HepG2 (cell line): ENCODE data around the gene CAPS2. TPM values are rescaled to one million over a fixed set of nuclear protein-coding genes. Genes with fewer than 3 reads are reported as not detected.

Experiments used
- ATF7-NPFF ChIP-seq: sonication (generic); formaldehyde crosslinking; IDR thresholded peaks from 2 replicates; pipeline ENCODE4 v1.8.1; 2023; ENCODE audit warnings: mild to moderate bottlenecking, low read depth, missing genetic modification reagents, moderate library complexity
- FOSL1 ChIP-seq: sonication (generic); formaldehyde crosslinking; IDR thresholded peaks from 2 replicates; pipeline ENCODE4 v1.9.0; 2021; ENCODE audit warnings: missing genetic modification reagents, borderline replicate concordance
- FOXK1 ChIP-seq: sonication (generic); formaldehyde crosslinking; IDR thresholded peaks from 2 replicates; pipeline ENCODE4 v1.4.0; 2020; ENCODE audit warnings: low read depth, missing genetic modification reagents, borderline replicate concordance
- GATA4 ChIP-seq: sonication (generic); IDR thresholded peaks from 2 replicates; pipeline ENCODE4 v1.6.1; 2016; ENCODE audit warnings: antibody characterized with exemption, low read depth, borderline replicate concordance
- MED8 ChIP-seq: sonication (generic); formaldehyde crosslinking; IDR thresholded peaks from 2 replicates; pipeline ENCODE4 v1.8.1; 2023; ENCODE audit warnings: mild to moderate bottlenecking, missing genetic modification reagents; ENCODE audit not compliant: insufficient replicate concordance
- MEF2D ChIP-seq: sonication (generic); formaldehyde crosslinking; IDR thresholded peaks from 2 replicates; pipeline ENCODE4 v1.5.1; 2020; ENCODE audit warnings: mild to moderate bottlenecking, missing genetic modification reagents
- MIER3 ChIP-seq: IDR thresholded peaks from 2 replicates; pipeline ENCODE4 v1.6.1; 2016; ENCODE audit warnings: missing compliant biosample characterization, borderline replicate concordance
- NFYB ChIP-seq: sonication (generic); formaldehyde crosslinking; IDR thresholded peaks from 2 replicates; pipeline ENCODE4 v1.4.0; 2020; ENCODE audit warnings: missing genetic modification reagents
- PHB2 ChIP-seq: fragments of 450-650 bp; IDR thresholded peaks from 2 replicates; pipeline ENCODE4 v1.6.1; 2018; ENCODE audit not compliant: partially characterized antibody
- PHF21A ChIP-seq: sonication (generic); formaldehyde crosslinking; IDR thresholded peaks from 2 replicates; pipeline ENCODE4 v1.5.0; 2020; ENCODE audit warnings: mild to moderate bottlenecking, missing genetic modification reagents
- POLR2AphosphoS2 ChIP-seq: IDR thresholded peaks from 2 replicates; pipeline ENCODE4 v1.6.1; 2011; ENCODE audit warnings: low read depth, low read length, improper control_type of control experiment
- RBAK ChIP-seq: sonication (generic); formaldehyde crosslinking; IDR thresholded peaks from 2 replicates; pipeline ENCODE4 v1.5.1; 2020; ENCODE audit warnings: mild to moderate bottlenecking, missing genetic modification reagents
- RCOR2 ChIP-seq: IDR thresholded peaks from 2 replicates; pipeline ENCODE4 v1.6.1; 2016; ENCODE audit warnings: missing biosample characterization, missing genetic modification reagents
- SAP130 ChIP-seq: IDR thresholded peaks from 2 replicates; pipeline ENCODE4 v1.6.1; 2016; ENCODE audit warnings: low read depth
- SP1 ChIP-seq, 2 experiments: fragments of 450-650 bp in 1 of 2; sonication (generic) in 1 of 2; formaldehyde crosslinking in 1 of 2; IDR thresholded peaks; 2 replicates each; pipeline versions ENCODE4 v1.4.0 to v1.6.1; 2016 to 2020; ENCODE audit warnings: missing genetic modification reagents in 1 of 2
- THAP7 ChIP-seq: sonication (generic); formaldehyde crosslinking; IDR thresholded peaks from 2 replicates; pipeline ENCODE4 v1.8.1; 2023; ENCODE audit warnings: mild to moderate bottlenecking, missing genetic modification reagents
- YEATS2 ChIP-seq: sonication (generic); formaldehyde crosslinking; IDR thresholded peaks from 2 replicates; pipeline ENCODE4 v1.4.0; 2020; ENCODE audit warnings: missing genetic modification reagents, borderline replicate concordance
- ZMYM4 ChIP-seq: sonication (generic); formaldehyde crosslinking; IDR thresholded peaks from 2 replicates; pipeline ENCODE4 v1.8.1; 2023; ENCODE audit warnings: mild to moderate bottlenecking, missing genetic modification reagents
- ZNF768 ChIP-seq: sonication (generic); formaldehyde crosslinking; IDR thresholded peaks from 2 replicates; pipeline ENCODE4 v1.4.0; 2020; ENCODE audit warnings: missing genetic modification reagents
- polyA plus RNA-seq, 8 experiments: library from polyadenylated mRNA; depleted of rRNA in 3 of 8; stranded (reverse) in 7 of 8; unstranded in 1 of 8; fragments of >200 nt; fragmentation: Illumina TruSeq in 4 of 8; extraction: Trizol in 4 of 8; gene quantifications; 2 replicates each; pipeline versions ENCODE4 v1.2.1 to v1.2.3, GENCODE V29; 2011 to 2016; ENCODE audit warnings: low read depth in 4 of 8, missing spikeins in 1 of 8, mixed read lengths in 1 of 8; ENCODE audit not compliant: insufficient read depth in 1 of 8
- total RNA-seq, 5 experiments: library from RNA; depleted of rRNA; stranded (reverse); fragments of >200 nt; fragmentation: Illumina TruSeq; extraction: Trizol; gene quantifications; 2 replicates each; pipeline ENCODE4 v1.2.3, GENCODE V29; 2016; ENCODE audit warnings: low read depth in 1 of 5
- TF ChIP-seq, protein P1 (sequence below): sonication (generic); formaldehyde crosslinking; IDR thresholded peaks from 2 replicates; pipeline ENCODE4 v1.5.1; 2020; ENCODE audit warnings: mild to moderate bottlenecking, missing genetic modification reagents, moderate library complexity
- TF ChIP-seq, protein P2 (sequence below): sonication (generic); formaldehyde crosslinking; IDR thresholded peaks from 2 replicates; pipeline ENCODE4 v1.4.0; 2020; ENCODE audit warnings: missing genetic modification reagents

The CAPS2 gene
- total and polyA plus RNA-seq, 2 of the 13 experiments (the other 11 are each of a cell fraction or from before 2014, with no cell fraction given): 0.11 TPM; not detected in 1

- TF ChIP-seq MEF2D (CRISPR knock-in tag) (0 out of 2 replicates have a peak, but pooled peaks have one; percentile 40), PHB2 (no peak), MIER3 (CRISPR knock-in tag) (peak; percentile 24; the same call in 1 of the 2 replicates), MED8 (CRISPR knock-in tag) (no peak), NFYB (CRISPR knock-in tag) (no peak), SP1 (IDR thresholded peaks at IDR 0.05) (no peak), SP1 (CRISPR knock-in tag; IDR thresholded peaks at IDR 0.05) (no peak), THAP7 (CRISPR knock-in tag) (no peak), RCOR2 (CRISPR knock-in tag) (no peak), PHF21A (CRISPR knock-in tag) (no peak), YEATS2 (CRISPR knock-in tag) (no peak), POLR2AphosphoS2 (no peak), RBAK (CRISPR knock-in tag) (no peak), ZMYM4 (CRISPR knock-in tag) (peak; percentile 50), ZNF768 (CRISPR knock-in tag) (peak; percentile 27; the same call in 1 of the 2 replicates), FOXK1 (CRISPR knock-in tag) (no peak), ATF7-NPFF (CRISPR knock-in tag) (no peak), SAP130 (no peak), GATA4 (no peak), FOSL1 (CRISPR knock-in tag) (no peak)
- TF ChIP-seq, protein P1, sequence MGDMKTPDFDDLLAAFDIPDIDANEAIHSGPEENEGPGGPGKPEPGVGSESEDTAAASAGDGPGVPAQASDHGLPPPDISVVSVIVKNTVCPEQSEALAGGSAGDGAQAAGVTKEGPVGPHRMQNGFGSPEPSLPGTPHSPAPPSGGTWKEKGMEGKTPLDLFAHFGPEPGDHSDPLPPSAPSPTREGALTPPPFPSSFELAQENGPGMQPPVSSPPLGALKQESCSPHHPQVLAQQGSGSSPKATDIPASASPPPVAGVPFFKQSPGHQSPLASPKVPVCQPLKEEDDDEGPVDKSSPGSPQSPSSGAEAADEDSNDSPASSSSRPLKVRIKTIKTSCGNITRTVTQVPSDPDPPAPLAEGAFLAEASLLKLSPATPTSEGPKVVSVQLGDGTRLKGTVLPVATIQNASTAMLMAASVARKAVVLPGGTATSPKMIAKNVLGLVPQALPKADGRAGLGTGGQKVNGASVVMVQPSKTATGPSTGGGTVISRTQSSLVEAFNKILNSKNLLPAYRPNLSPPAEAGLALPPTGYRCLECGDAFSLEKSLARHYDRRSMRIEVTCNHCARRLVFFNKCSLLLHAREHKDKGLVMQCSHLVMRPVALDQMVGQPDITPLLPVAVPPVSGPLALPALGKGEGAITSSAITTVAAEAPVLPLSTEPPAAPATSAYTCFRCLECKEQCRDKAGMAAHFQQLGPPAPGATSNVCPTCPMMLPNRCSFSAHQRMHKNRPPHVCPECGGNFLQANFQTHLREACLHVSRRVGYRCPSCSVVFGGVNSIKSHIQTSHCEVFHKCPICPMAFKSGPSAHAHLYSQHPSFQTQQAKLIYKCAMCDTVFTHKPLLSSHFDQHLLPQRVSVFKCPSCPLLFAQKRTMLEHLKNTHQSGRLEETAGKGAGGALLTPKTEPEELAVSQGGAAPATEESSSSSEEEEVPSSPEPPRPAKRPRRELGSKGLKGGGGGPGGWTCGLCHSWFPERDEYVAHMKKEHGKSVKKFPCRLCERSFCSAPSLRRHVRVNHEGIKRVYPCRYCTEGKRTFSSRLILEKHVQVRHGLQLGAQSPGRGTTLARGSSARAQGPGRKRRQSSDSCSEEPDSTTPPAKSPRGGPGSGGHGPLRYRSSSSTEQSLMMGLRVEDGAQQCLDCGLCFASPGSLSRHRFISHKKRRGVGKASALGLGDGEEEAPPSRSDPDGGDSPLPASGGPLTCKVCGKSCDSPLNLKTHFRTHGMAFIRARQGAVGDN (CRISPR knock-in tag): peak; percentile 13; the same call in 1 of the 2 replicates
- TF ChIP-seq, protein P2, sequence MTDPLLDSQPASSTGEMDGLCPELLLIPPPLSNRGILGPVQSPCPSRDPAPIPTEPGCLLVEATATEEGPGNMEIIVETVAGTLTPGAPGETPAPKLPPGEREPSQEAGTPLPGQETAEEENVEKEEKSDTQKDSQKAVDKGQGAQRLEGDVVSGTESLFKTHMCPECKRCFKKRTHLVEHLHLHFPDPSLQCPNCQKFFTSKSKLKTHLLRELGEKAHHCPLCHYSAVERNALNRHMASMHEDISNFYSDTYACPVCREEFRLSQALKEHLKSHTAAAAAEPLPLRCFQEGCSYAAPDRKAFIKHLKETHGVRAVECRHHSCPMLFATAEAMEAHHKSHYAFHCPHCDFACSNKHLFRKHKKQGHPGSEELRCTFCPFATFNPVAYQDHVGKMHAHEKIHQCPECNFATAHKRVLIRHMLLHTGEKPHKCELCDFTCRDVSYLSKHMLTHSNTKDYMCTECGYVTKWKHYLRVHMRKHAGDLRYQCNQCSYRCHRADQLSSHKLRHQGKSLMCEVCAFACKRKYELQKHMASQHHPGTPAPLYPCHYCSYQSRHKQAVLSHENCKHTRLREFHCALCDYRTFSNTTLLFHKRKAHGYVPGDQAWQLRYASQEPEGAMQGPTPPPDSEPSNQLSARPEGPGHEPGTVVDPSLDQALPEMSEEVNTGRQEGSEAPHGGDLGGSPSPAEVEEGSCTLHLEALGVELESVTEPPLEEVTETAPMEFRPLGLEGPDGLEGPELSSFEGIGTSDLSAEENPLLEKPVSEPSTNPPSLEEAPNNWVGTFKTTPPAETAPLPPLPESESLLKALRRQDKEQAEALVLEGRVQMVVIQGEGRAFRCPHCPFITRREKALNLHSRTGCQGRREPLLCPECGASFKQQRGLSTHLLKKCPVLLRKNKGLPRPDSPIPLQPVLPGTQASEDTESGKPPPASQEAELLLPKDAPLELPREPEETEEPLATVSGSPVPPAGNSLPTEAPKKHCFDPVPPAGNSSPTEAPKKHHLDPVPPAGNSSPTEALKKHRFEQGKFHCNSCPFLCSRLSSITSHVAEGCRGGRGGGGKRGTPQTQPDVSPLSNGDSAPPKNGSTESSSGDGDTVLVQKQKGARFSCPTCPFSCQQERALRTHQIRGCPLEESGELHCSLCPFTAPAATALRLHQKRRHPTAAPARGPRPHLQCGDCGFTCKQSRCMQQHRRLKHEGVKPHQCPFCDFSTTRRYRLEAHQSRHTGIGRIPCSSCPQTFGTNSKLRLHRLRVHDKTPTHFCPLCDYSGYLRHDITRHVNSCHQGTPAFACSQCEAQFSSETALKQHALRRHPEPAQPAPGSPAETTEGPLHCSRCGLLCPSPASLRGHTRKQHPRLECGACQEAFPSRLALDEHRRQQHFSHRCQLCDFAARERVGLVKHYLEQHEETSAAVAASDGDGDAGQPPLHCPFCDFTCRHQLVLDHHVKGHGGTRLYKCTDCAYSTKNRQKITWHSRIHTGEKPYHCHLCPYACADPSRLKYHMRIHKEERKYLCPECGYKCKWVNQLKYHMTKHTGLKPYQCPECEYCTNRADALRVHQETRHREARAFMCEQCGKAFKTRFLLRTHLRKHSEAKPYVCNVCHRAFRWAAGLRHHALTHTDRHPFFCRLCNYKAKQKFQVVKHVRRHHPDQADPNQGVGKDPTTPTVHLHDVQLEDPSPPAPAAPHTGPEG: no peak
These were observed 4.4 kb upstream of the CAPS2 start, which contains the start of gene GLIPR1L1 (continued) for GRCh38 chr12:75334384-75335030.
